H1 (cell line): ENCODE results near the gene TBX6. TPM values are rescaled to one million over a fixed set of nuclear protein-coding genes. Genes with fewer than 3 reads are reported as not detected.

Experiments
- CTCF ChIA-PET: fragments of 300-600 bp; sonication (Branson Sonifier 250); formaldehyde crosslinking; loops from one replicate; lab custom pipeline; 2021; ENCODE audit not compliant: partially characterized antibody; lab: Charles Lee
- POLR2A ChIA-PET: fragments of 300-600 bp; sonication (Branson Sonifier 250); formaldehyde crosslinking; loops from one replicate; lab custom pipeline; 2021; ENCODE audit warnings: inconsistent platforms; ENCODE audit not compliant: partially characterized antibody; lab: Charles Lee
- DNase-seq, 2 experiments: peaks; one replicate each; pipeline versions ENCODE4 v3.0.0 to v3.0.0-alpha.2; 2010 to 2022; ENCODE audit warnings: low spot score in 2 of 2, low read depth in 1 of 2, mixed read lengths in 1 of 2
- FAIRE-seq: peaks from 2 replicates; lab custom pipeline; 2011; peaks lifted over from hg19 to GRCh38; lab: Jason Lieb, UNC
- H2AFZ ChIP-seq: 2 replicates; pipeline ENCODE4 v1.8.1; 2012; ENCODE audit warnings: low read length, inconsistent platforms
- H2AK5ac ChIP-seq: 2 replicates; pipeline ENCODE4 v1.6.1; 2013; ENCODE audit warnings: low read depth, low read length
- H2BK120ac ChIP-seq: replicated peaks from 2 replicates; pipeline ENCODE3; 2013; ENCODE audit warnings: low read depth, low read length, inconsistent platforms
- H2BK12ac ChIP-seq: 2 replicates; pipeline ENCODE4 v1.6.1; 2013; ENCODE audit warnings: low read depth, low read length
- H2BK15ac ChIP-seq: 2 replicates; pipeline ENCODE4 v1.6.1; 2013; ENCODE audit warnings: low read length
- H2BK20ac ChIP-seq: 2 replicates; pipeline ENCODE4 v1.6.1; 2013; ENCODE audit warnings: low read length
- H2BK5ac ChIP-seq: 2 replicates; pipeline ENCODE4 v1.6.1; 2013; ENCODE audit warnings: low read depth, low read length
- H3K14ac ChIP-seq: 2 replicates; pipeline ENCODE4 v1.6.1; 2013; ENCODE audit warnings: inconsistent platforms; ENCODE audit not compliant: insufficient read length
- H3K18ac ChIP-seq: 2 replicates; pipeline ENCODE4 v1.6.1; 2013; ENCODE audit warnings: low read length; ENCODE audit errors: extremely low read depth
- H3K23ac ChIP-seq: 2 replicates; pipeline ENCODE4 v1.6.1; 2013; ENCODE audit warnings: inconsistent platforms; ENCODE audit not compliant: insufficient read length
- H3K23me2 ChIP-seq: 2 replicates; pipeline ENCODE4 v1.6.1; 2013; ENCODE audit warnings: low read depth, low read length
- H3K27ac ChIP-seq: 2 replicates; pipeline ENCODE4 v1.6.1; 2011; ENCODE audit warnings: low read depth, low read length, inconsistent platforms
- H3K27me3 ChIP-seq, 4 experiments: replicated peaks in 1 of 4; 1 replicate in 1 of 4; 2 replicates in 3 of 4; pipeline versions ENCODE4 v1.6.1 to v1.8.1; 2011 to 2013; ENCODE audit warnings: low read length in 3 of 4, mild to moderate bottlenecking in 3 of 4, inconsistent platforms in 2 of 4, mixed read lengths in 2 of 4, moderate library complexity in 1 of 4; ENCODE audit not compliant: control insufficient read depth in 3 of 4, insufficient read depth in 3 of 4; ENCODE audit errors: extremely low read depth in 1 of 4
- H3K36me3 ChIP-seq, 4 experiments: 2 replicates each; pipeline versions ENCODE4 v1.6.1 to v1.8.1; 2011 to 2013; ENCODE audit warnings: mild to moderate bottlenecking in 4 of 4, low read length in 3 of 4, moderate library complexity in 2 of 4, control low read depth in 1 of 4, inconsistent platforms in 1 of 4; ENCODE audit not compliant: insufficient read depth in 4 of 4, control insufficient read depth in 2 of 4
- H3K4ac ChIP-seq: replicated peaks from 2 replicates; pipeline ENCODE3; 2013; ENCODE audit warnings: low read length, low read depth, mixed read lengths, inconsistent platforms; ENCODE audit not compliant: insufficient read length
- H3K4me1 ChIP-seq, 4 experiments: replicated peaks in 1 of 4; 1 replicate in 1 of 4; 2 replicates in 3 of 4; pipeline versions ENCODE4 v1.6.1 to v1.8.1; 2011 to 2013; ENCODE audit warnings: low read length in 3 of 4, inconsistent platforms in 2 of 4, mixed read lengths in 1 of 4; ENCODE audit not compliant: insufficient read depth in 4 of 4, control insufficient read depth in 3 of 4
- H3K4me2 ChIP-seq, 2 experiments: 2 replicates each; pipeline versions ENCODE4 v1.6.1 to v1.8.1; 2011 to 2013; ENCODE audit warnings: low read depth in 2 of 2, low read length in 2 of 2, control low read depth in 1 of 2, inconsistent platforms in 1 of 2, mild to moderate bottlenecking in 1 of 2; ENCODE audit not compliant: insufficient read depth in 1 of 2
- H3K4me3 ChIP-seq, 4 experiments: fragments of 200-600, 300-600 bp in 1 of 4; sonication (generic), shearing (Covaris generic), sonication (Bioruptor Twin) in 1 of 4; 2 replicates each; pipeline versions ENCODE4 v1.5.1 to v1.8.1; 2011 to 2016; ENCODE audit warnings: low read length in 4 of 4, low read depth in 3 of 4, control low read depth in 2 of 4, inconsistent platforms in 2 of 4, mild to moderate bottlenecking in 2 of 4, mixed read lengths in 1 of 4, moderate library complexity in 1 of 4; ENCODE audit not compliant: insufficient read depth in 2 of 4; ENCODE audit errors: extremely low read depth in 1 of 4
- H3K56ac ChIP-seq: replicated peaks from 2 replicates; pipeline ENCODE3; 2013; ENCODE audit warnings: low read depth, mild to moderate bottlenecking, mixed read lengths, low read length, inconsistent platforms; ENCODE audit not compliant: insufficient read length
- H3K79me1 ChIP-seq: 2 replicates; pipeline ENCODE4 v1.6.1; 2013; ENCODE audit warnings: low read depth, low read length, control low read depth
- H3K79me2 ChIP-seq, 2 experiments: 2 replicates each; pipeline versions ENCODE4 v1.6.1 to v1.8.1; 2012 to 2013; ENCODE audit warnings: low read length in 2 of 2, mild to moderate bottlenecking in 2 of 2, inconsistent platforms in 1 of 2; ENCODE audit not compliant: insufficient read depth in 2 of 2, control insufficient read depth in 1 of 2
- H3K9ac ChIP-seq, 4 experiments: replicated peaks in 1 of 4; 1 replicate in 1 of 4; 2 replicates in 3 of 4; pipeline versions ENCODE4 v1.6.1 to v1.8.1; 2011 to 2013; ENCODE audit warnings: low read depth in 3 of 4, low read length in 3 of 4, control low read depth in 2 of 4, mild to moderate bottlenecking in 2 of 4, moderate library complexity in 2 of 4, inconsistent platforms in 1 of 4; ENCODE audit errors: extremely low read depth in 1 of 4
- H3K9me3 ChIP-seq, 2 experiments: 2 replicates each; pipeline versions ENCODE4 v1.6.1 to v1.8.1; 2012 to 2013; ENCODE audit warnings: mild to moderate bottlenecking in 2 of 2, moderate library complexity in 2 of 2, control low read depth in 1 of 2, inconsistent platforms in 1 of 2, low read depth in 1 of 2, low read length in 1 of 2, mixed read lengths in 1 of 2; ENCODE audit not compliant: insufficient read depth in 2 of 2
- H4K20me1 ChIP-seq, 2 experiments: replicated peaks in 1 of 2; 2 replicates each; pipeline versions ENCODE3 to v1.8.1; 2011 to 2013; ENCODE audit warnings: inconsistent platforms in 2 of 2, low read length in 2 of 2, mild to moderate bottlenecking in 1 of 2; ENCODE audit not compliant: insufficient read depth in 2 of 2, control insufficient read depth in 1 of 2
- H4K5ac ChIP-seq: 2 replicates; pipeline ENCODE4 v1.6.1; 2013; ENCODE audit warnings: low read length, low read depth, mixed read lengths, inconsistent platforms; ENCODE audit not compliant: insufficient read length
- H4K8ac ChIP-seq: 2 replicates; pipeline ENCODE4 v1.8.0; 2013; ENCODE audit warnings: mild to moderate bottlenecking, moderate library complexity, low read length, inconsistent platforms; ENCODE audit not compliant: insufficient read depth; ENCODE audit errors: extremely low read depth
- H4K91ac ChIP-seq: replicated peaks from 2 replicates; pipeline ENCODE3; 2013; ENCODE audit warnings: low read length, mixed read lengths, inconsistent platforms; ENCODE audit not compliant: insufficient read length
- CEBPB ChIP-seq: IDR thresholded peaks from 2 replicates; pipeline ENCODE4 v1.6.1; 2012; ENCODE audit warnings: low read depth, low read length
- GABPA ChIP-seq: IDR thresholded peaks from 2 replicates; pipeline ENCODE4 v1.6.1; 2011; ENCODE audit warnings: mild to moderate bottlenecking, low read length, moderate library complexity, borderline replicate concordance; ENCODE audit not compliant: insufficient read depth
- GTF2F1 ChIP-seq: IDR thresholded peaks from 2 replicates; pipeline ENCODE4 v1.6.1; 2012; ENCODE audit warnings: low read depth, low read length, improper control_type of control experiment, borderline replicate concordance
- NANOG ChIP-seq: IDR thresholded peaks from 2 replicates; pipeline ENCODE4 v1.6.1; 2011; ENCODE audit warnings: low read length, low read depth, mild to moderate bottlenecking, inconsistent platforms; ENCODE audit not compliant: insufficient read depth, poor library complexity, severe bottlenecking
- POLR2A ChIP-seq, 2 experiments: IDR thresholded peaks; 1 replicate in 1 of 2; 2 replicates in 1 of 2; pipeline ENCODE4 v1.6.1; 2011; ENCODE audit warnings: low read depth in 2 of 2, low read length in 2 of 2, mild to moderate bottlenecking in 2 of 2; ENCODE audit errors: control extremely low read depth in 1 of 2
- SUZ12 ChIP-seq: fragments of 200-600 bp; sonication (generic); IDR thresholded peaks from 2 replicates; pipeline ENCODE4 v1.6.1; 2012; ENCODE audit warnings: mild to moderate bottlenecking, inconsistent platforms, low read length, moderate library complexity, mixed read lengths
- ZNF274 ChIP-seq: IDR thresholded peaks from 2 replicates; pipeline ENCODE4 v1.7.0; 2012; ENCODE audit warnings: low read length, borderline replicate concordance; ENCODE audit errors: extremely low read depth
- WGBS, 2 experiments: shearing (Covaris generic) in 1 of 2; methylation state at CpG; one replicate each; pipeline versions ENCODE4 v1.1.6 to v1.1.7; 2013 to 2015; ENCODE audit warnings: low lambda C conversion rate in 2 of 2, mixed read lengths in 2 of 2, inconsistent platforms in 1 of 2, low coverage in 1 of 2, missing lambda C conversion rate in 1 of 2; ENCODE audit not compliant: insufficient replicate concordance in 2 of 2, insufficient coverage in 1 of 2, insufficient read length in 1 of 2; ENCODE audit errors: extremely low coverage in 1 of 2, missing lambda C conversion rate in 1 of 2; 5-methylcytosine and 5-hydroxymethylcytosine counted together
- polyA plus RNA-seq, 7 experiments: library from polyadenylated mRNA; depleted of rRNA in 3 of 7; stranded (reverse) in 5 of 7; unstranded in 2 of 7; fragments of >200 nt in 5 of 7; fragments of 200-250 nt in 2 of 7; gene quantifications; 1 replicate in 5 of 7; 2 replicates in 1 of 7; 4 replicates in 1 of 7; pipeline versions ENCODE4 v1.2.1 to v1.2.3, GENCODE V29; 2011 to 2013; ENCODE audit warnings: missing spikeins in 2 of 7, mixed read lengths in 2 of 7
- total RNA-seq: library from RNA; stranded (reverse); fragmentation: NEBNext Ultra II Directional; extraction: Animal tissue kit (Norgen Biotek cat#: 25700); gene quantifications from 2 replicates; pipeline ENCODE4 v1.2.1, GENCODE V29; 2021

TBX6 gene
- total and polyA plus RNA-seq, 2 of the 8 experiments (the other 6 are each of a cell fraction or from before 2014, with no cell fraction given): 2.2 to 2.8 TPM

GRCh38 chr16:30046178-30046577, 45.5 kb downstream of the TBX6 start:
- Histone ChIP-seq H2BK120ac (no peak overlapping the region), H3K18ac (no peak overlapping the region), H2BK12ac (no peak overlapping the region), H3K4me3 (no peak overlapping the region), H3K79me2 (no peaks in the 10 kb centered on the region), H2BK5ac (no peak overlapping the region), H2AFZ (no peak overlapping the region), H4K91ac (no peak overlapping the region), H3K36me3 (no peaks in the 10 kb centered on the region), H3K9ac (no peak overlapping the region), H3K27me3 (peaks cover 0 to 6% (median 1%) of the 10 kb centered on the region in 4 experiments; a peak in 3 of 7 replicates), H3K56ac (no peak overlapping the region), H2BK20ac (no peak overlapping the region), H2BK15ac (no peak overlapping the region), H2AK5ac (no peak overlapping the region), H3K4ac (no peak overlapping the region), H3K9me3 (no peaks in the 10 kb centered on the region), H3K23me2 (peaks cover 6% of the 10 kb centered on the region; the same call in 1 of the 2 replicates), H3K23ac (no peak overlapping the region), H4K20me1 (peaks cover 0 to 5% of the 10 kb centered on the region in 2 experiments), H3K4me1 (no peaks in the 10 kb centered on the region), H3K4me2 (no peak overlapping the region), H3K79me1 (peaks cover 3% of the 10 kb centered on the region; the same call in 1 of the 2 replicates), H3K27ac (no peak overlapping the region), H4K5ac (no peak overlapping the region), H3K14ac (no peak overlapping the region), H4K8ac (peak overlapping the region; percentile 68)
- CTCF ChIA-PET: interaction anchor here (1.7 kb wide), 1 partner anchor 9 kb away, joined by 6 read pairs; no protein-coding TSS in a partner anchor
- POLR2A ChIA-PET: interaction anchor here (1.3 kb wide), 1 partner anchor 19 kb away, joined by 4 read pairs; the partner anchor contains the start of gene ALDOA
- WGBS, 2 experiments: 83% methylated on average over 8 of the region's 8 CpGs; no CpG with 5 or more reads in 1 of the 2 experiments
- TF ChIP-seq ZNF274 (no peak), CEBPB (no peak), GTF2F1 (no peak), SUZ12 (no peak), NANOG (no peak), POLR2A (IDR thresholded peaks at IDR 0.05; ENCODE audit: control extremely low read depth in 1 of 2, low read depth in 2 of 2, low read length in 2 of 2) (no peak), GABPA (no peak)
- no peak for FAIRE-seq
- DNase-seq: no peak
